ENCODE measurements around the gene TRAP1.

DNA sequence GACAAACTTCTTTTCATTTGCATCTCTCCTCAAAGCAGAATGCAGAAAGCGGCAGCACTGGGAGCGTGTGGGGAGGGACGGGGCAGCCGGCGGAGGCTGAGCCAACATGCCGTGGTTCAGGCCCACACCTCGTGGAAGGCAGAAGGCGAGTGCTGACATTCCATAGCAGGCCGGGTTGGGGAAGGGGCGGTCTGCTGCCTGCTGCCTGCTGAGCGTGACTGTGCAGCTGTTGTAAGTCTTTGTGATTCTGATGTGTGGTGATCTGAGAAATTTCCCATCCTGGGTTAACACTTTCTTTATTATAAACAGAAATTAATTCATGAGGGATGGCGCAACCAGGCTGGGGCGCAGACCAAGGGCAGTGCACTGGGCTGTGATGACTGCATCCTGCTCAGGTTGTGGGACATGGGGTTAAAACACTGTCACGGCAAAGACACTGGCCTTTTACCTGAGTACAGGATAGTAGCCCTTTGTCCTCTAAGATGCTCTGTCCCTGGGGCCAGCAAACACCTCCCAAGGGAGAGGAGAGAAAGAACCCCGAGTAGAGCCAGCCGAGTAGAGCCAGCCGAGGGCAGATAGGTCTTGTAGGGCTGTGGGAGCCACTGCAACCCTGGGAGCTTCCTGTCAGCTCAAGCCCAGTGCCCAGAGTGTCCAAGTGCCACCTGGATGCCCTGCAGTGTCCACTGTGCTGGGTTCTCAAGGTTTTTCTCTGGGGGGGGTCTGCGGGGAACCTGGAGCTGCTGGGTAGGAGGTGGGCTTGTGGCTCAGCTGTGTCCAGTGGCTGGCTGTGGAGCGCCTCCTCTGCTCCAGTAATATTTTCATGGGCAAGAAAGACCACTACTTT, 71.6 kb downstream of the TRAP1 start:
- TF ChIP-seq CTCF (IDR thresholded peaks at IDR 0.05 in 8 of 11, conservative IDR thresholded peaks at IDR 0.05 in 3 of 11) = no peak
- TF ChIP-seq POLR2A (IDR thresholded peaks at IDR 0.05) = no peak
